Activated CD4-positive, alpha-beta T cell treated with anti-CD3 and anti-CD28 coated beads for 1 hour (primary cell): ENCODE data around the gene ACTR8.

Experiments used
- DNase-seq: peaks from one replicate; pipeline ENCODE4 v3.0.0-alpha.2; 2020

ACTR8 gene

GRCh38 chr3:53833700-53834099, 48.3 kb downstream of the ACTR8 start:
- DNase-seq = no peak

- DNase-seq = no peak
These were observed 48.8 kb downstream of the ACTR8 start for GRCh38 chr3:53833053-53833645.

- DNase-seq = no peak
These were observed 51.0 kb downstream of the ACTR8 start for GRCh38 chr3:53830944-53831343.

- no peak for DNase-seq
These were observed 52.3 kb downstream of the ACTR8 start for GRCh38 chr3:53829605-53830004.

GRCh38 chr3:53828581-53828980, 53.4 kb downstream of the ACTR8 start:
- no peak for DNase-seq

- DNase-seq = no peak
These were observed 55.9 kb downstream of the ACTR8 start for GRCh38 chr3:53826048-53826447.

- DNase-seq = no peak
These were observed 57.2 kb downstream of the ACTR8 start for GRCh38 chr3:53824795-53825194.

GRCh38 chr3:53823956-53824657, 57.8 kb downstream of the ACTR8 start:
- DNase-seq = no peak

GRCh38 chr3:53823026-53823955, 58.7 kb downstream of the ACTR8 start:
- no peak for DNase-seq

- no peak for DNase-seq
These were observed 59.6 kb downstream of the ACTR8 start for GRCh38 chr3:53822331-53822741.

- no peak for DNase-seq
These were observed 60.3 kb downstream of the ACTR8 start for GRCh38 chr3:53821631-53822121.

- no peak for DNase-seq
These were observed 61.0 kb downstream of the ACTR8 start for GRCh38 chr3:53820756-53821580.

GRCh38 chr3:53820084-53820483, 61.9 kb downstream of the ACTR8 start:
- DNase-seq = no peak

GRCh38 chr3:53819163-53819868, 62.6 kb downstream of the ACTR8 start:
- DNase-seq = no peak

GRCh38 chr3:53818221-53819162, 63.5 kb downstream of the ACTR8 start:
- DNase-seq = no peak

GRCh38 chr3:53817809-53818208, 64.1 kb downstream of the ACTR8 start:
- DNase-seq = no peak

GRCh38 chr3:53817211-53817610, 64.7 kb downstream of the ACTR8 start:
- DNase-seq = no peak
